RPMI7951 (cell line): ENCODE results near the gene PLOD1. TPM values are rescaled to one million over a fixed set of nuclear protein-coding genes. Genes with fewer than 3 reads are reported as not detected.
"Not testable (repeated sequence)": the region's sequence is repeated elsewhere in the genome, so short reads cannot be mapped to it uniquely, and the experiment has no call there.

ENCODE experiments used
- DNase-seq: peaks from one replicate; pipeline ENCODE4 v3.0.0-alpha.2; 2012; ENCODE audit warnings: low read depth
- total RNA-seq: library from RNA; depleted of rRNA; stranded (reverse); fragments of >200 nt; shearing (Covaris generic); gene quantifications from 2 replicates; pipeline ENCODE4 v1.2.3, GENCODE V29; 2014

PLOD1 gene
- total RNA-seq, 1 experiment from 2014 or later: 395 TPM

GRCh38 chr1:11938722-11939526 lies 4.4 kb downstream of the PLOD1 start:
- DNase-seq: peak; percentile 81

- not testable (repeated sequence) for DNase-seq
Measured at GRCh38 chr1:11939794-11940193, 5.3 kb downstream of the PLOD1 start.

GRCh38 chr1:11940260-11940921 lies 5.9 kb downstream of the PLOD1 start:
- DNase-seq: peak; percentile 97

GRCh38 chr1:11942280-11942679 lies 7.8 kb downstream of the PLOD1 start:
- no peak for DNase-seq

- no peak for DNase-seq
Measured at GRCh38 chr1:11943619-11944018, 9.1 kb downstream of the PLOD1 start.

- DNase-seq: no peak
Measured at GRCh38 chr1:11944358-11944931, 9.9 kb downstream of the PLOD1 start.

- no peak for DNase-seq
Measured at GRCh38 chr1:11946647-11947046, 12.1 kb downstream of the PLOD1 start.

GRCh38 chr1:11948822-11949458 lies 14.4 kb downstream of the PLOD1 start:
- DNase-seq: no peak

- DNase-seq: no peak
Measured at GRCh38 chr1:11951901-11952300, 17.4 kb downstream of the PLOD1 start.

GRCh38 chr1:11952455-11953109 lies 18.1 kb downstream of the PLOD1 start:
- DNase-seq: no peak

GRCh38 chr1:11955221-11955620 lies 20.7 kb downstream of the PLOD1 start:
- DNase-seq: no peak

- no peak for DNase-seq
Measured at GRCh38 chr1:11957398-11957797, 22.9 kb downstream of the PLOD1 start.

GRCh38 chr1:11957897-11958296 lies 23.4 kb downstream of the PLOD1 start:
- DNase-seq: no peak

- DNase-seq: no peak
Measured at GRCh38 chr1:11960276-11960675, 25.8 kb downstream of the PLOD1 start.

- no peak for DNase-seq
Measured at GRCh38 chr1:11960715-11961114, 26.2 kb downstream of the PLOD1 start.

GRCh38 chr1:11961230-11961629 lies 26.7 kb downstream of the PLOD1 start:
- peak; percentile 42 for DNase-seq

GRCh38 chr1:11963622-11964021 lies 29.1 kb downstream of the PLOD1 start:
- no peak for DNase-seq

- DNase-seq: no peak
Measured at GRCh38 chr1:11964656-11965055, 30.1 kb downstream of the PLOD1 start.

- peak; percentile 47 for DNase-seq
Measured at GRCh38 chr1:11967028-11967547, 32.6 kb downstream of the PLOD1 start.

GRCh38 chr1:11970441-11971185 lies 36.1 kb downstream of the PLOD1 start:
- no peak for DNase-seq

GRCh38 chr1:11977625-11978024 lies 43.1 kb downstream of the PLOD1 start:
- peak; percentile 75 for DNase-seq
